Adipose tissue (tissue), 3 donors: ENCODE measurements around the gene CGB1. TPM values are rescaled to one million over a fixed set of nuclear protein-coding genes. Genes with fewer than 3 reads are reported as not detected.

Experiments
- H3K27ac ChIP-seq: one replicate; pipeline ENCODE4 v1.5.1; 2013; ENCODE audit warnings: low read depth, low read length
- WGBS, 3 donors: extraction: QIAGEN DNeasy Blood & Tissue Kit; methylation state at CpG; one replicate each; pipeline ENCODE4 v1.1.7; 2013; 5-methylcytosine and 5-hydroxymethylcytosine counted together
- polyA plus RNA-seq, 3 donors: library from polyadenylated mRNA; stranded (reverse); fragments of 200-250 nt; gene quantifications; one replicate each; pipeline ENCODE4 v1.2.3, GENCODE V29; 2013
- donor health status: healthy with polysubstance abuse.
- donor health status: Bipolar disorder and iron deficiency.
- donor health status: healthy.

CGB1 gene
- polyA plus RNA-seq, 3 donors = not detected

- 86 to 94% (median 89%) methylated on average over 17 of the region's 17 CpGs for WGBS, 3 donors
Measured at GRCh38 chr19:49011194-49011593, 25.5 kb downstream of the CGB1 start.

DNA sequence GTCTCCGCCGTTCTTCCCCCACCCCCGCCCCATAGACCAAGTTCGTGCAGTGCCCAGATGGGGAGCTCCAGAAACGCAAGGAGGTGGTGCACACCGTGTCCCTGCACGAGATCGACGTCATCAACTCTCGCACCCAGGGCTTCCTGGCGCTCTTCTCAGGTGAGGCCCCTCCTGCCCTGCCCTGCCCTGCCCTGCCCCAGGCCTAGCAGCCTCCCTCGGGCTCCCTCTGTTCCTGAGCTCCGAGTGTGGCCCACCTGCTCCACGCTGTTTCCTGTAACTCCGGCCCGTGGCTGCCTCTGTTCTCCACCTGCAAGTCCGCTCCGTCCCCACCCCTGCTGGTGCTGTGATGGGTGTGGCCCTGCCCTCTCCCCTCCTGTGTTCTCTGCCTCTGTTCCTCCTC lies 26.2 kb downstream of the CGB1 start:
- 91 to 96% (median 91%) methylated on average over 15 to 18 of the region's 18 CpGs for WGBS, 3 donors
- no peak overlapping the region for H3K27ac ChIP-seq

More at GRCh38 chr19:49011194-49011593, 25.5 kb downstream of the CGB1 start:
- H3K27ac ChIP-seq = no peak overlapping the region

- H3K27ac ChIP-seq = no peak overlapping the region
- 93 to 97% (median 97%) methylated on average over 18 of the region's 18 CpGs for WGBS, 3 donors
Measured at GRCh38 chr19:49009828-49010227, 26.9 kb downstream of the CGB1 start.

GRCh38 chr19:49006905-49007304 lies 29.8 kb downstream of the CGB1 start:
- 94 to 97% (median 97%) methylated on average over 22 of the region's 22 CpGs for WGBS, 3 donors
- H3K27ac ChIP-seq = no peak overlapping the region

DNA sequence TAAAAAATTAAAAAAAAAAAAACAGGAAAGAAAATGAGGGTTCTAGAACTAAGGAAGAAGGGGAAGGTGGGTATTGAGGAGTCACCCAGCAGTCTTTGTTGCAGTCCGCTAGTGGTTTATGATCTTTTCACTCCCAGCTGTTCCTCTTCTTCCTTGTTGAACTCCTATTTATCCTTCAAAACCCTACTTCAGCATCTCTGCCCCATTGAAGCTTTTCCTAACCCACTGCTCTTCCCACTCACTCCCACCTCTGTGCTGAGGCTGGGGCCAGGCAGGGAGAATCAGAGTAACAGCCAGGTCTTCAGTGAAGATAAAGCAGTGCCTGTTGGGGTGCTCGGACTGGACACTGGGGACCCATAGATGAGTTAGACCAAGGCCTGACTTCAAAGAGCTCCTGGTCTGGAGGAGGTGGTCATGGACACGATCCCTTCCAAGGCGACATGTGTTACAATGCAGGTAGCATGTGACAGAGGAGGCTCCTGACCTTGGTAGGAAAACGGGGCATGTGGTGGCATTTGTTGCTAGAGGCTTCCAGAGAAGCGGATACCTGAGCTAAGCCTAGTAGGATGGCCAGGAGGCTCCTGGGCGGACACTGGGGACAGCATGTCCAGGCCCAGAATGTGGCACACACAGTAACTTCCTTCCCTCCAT lies 31.6 kb downstream of the CGB1 start:
- 89 to 96% (median 94%) methylated on average over 7 of the region's 7 CpGs for WGBS, 3 donors
- H3K27ac ChIP-seq = no peak overlapping the region

- H3K27ac ChIP-seq = no peak overlapping the region
- 98 to 99% (median 98%) methylated on average over 15 of the region's 15 CpGs for WGBS, 3 donors
Measured at GRCh38 chr19:49004133-49004532, 32.6 kb downstream of the CGB1 start.

DNA sequence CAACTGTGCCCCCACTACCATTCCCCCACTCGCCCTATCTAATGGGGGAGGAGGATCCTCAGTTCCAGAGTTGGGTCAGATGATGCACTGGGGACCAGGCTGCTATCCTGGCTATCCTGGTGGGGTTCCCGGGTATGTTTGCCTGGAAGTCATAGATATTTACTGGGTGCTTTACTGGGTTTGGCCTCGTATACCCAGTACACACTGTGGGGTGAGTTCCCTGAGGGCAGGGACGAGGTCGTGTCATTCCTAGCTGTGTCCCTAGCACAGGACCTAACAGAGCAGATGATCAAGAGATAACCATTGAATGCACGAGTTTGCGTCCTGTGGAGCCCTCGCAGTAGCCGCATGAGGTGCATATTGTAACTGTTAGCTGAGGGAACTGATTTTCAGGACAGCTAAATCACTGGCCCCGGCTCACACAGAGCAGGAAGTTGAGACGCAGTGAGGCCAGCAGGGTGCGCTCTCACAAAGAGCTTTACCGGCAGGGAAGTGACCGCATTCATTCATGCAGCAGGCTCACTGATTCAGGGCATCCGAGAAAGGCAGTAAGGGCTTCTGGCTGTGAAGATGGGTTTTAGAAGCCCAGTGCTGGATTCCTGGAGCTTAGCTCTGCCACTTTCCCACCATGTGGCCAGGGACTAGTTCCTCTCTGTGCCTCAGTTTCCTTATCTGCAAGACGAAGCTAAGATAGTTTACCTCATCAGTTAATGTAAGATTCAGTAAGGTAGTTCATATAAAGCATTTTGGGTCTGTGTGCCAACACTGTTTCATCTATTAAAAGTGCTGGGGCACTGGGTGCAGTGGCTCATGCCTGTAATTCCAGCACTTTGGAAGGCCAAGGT lies 37.0 kb downstream of the CGB1 start:
- H3K27ac ChIP-seq = no peak overlapping the region
- WGBS, 3 donors = 54 to 62% (median 55%) methylated on average over 16 of the region's 16 CpGs

DNA sequence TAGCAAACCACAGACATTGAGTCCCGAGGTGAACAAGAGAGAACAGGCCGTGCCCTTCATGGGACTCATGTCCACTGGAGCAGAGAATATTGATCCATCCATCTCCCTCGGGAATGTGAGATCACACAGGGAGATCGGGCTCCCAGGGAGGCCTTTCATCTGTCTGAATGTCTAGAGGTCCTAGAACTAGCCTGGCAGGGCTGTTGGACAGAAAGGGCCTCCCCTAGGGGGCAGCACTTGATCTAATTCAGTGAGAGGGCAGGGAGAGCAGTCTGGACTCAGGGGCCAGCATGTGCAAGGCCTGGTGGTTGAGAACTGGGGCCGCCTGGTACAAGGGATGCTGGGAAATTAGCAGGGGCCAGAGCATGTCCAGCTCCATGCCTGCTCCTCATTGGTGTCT lies 38.7 kb downstream of the CGB1 start:
- WGBS, 3 donors = 57 to 84% (median 81%) methylated on average over 5 of the region's 5 CpGs
- no peak overlapping the region for H3K27ac ChIP-seq

DNA sequence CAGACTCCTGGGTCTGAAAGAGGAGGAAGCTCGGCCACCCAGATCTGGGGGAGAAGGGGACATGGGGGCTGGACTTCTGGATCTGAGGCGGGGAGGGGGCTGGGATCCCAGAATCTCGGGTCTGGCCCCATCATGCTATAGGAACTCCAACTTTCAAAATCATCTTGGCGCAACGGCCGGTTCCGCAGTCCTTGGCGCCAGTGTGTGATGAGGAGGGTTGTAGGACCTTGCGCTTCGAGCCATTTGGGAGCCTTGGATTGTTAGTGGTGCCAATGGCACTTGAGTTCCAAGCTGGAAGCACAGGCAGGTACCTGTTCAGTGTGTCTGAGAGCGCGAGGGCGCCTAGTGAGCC lies 42.7 kb downstream of the CGB1 start:
- 1% methylated on average over 13 of the region's 13 CpGs for WGBS, 3 donors
- no peak overlapping the region for H3K27ac ChIP-seq

DNA sequence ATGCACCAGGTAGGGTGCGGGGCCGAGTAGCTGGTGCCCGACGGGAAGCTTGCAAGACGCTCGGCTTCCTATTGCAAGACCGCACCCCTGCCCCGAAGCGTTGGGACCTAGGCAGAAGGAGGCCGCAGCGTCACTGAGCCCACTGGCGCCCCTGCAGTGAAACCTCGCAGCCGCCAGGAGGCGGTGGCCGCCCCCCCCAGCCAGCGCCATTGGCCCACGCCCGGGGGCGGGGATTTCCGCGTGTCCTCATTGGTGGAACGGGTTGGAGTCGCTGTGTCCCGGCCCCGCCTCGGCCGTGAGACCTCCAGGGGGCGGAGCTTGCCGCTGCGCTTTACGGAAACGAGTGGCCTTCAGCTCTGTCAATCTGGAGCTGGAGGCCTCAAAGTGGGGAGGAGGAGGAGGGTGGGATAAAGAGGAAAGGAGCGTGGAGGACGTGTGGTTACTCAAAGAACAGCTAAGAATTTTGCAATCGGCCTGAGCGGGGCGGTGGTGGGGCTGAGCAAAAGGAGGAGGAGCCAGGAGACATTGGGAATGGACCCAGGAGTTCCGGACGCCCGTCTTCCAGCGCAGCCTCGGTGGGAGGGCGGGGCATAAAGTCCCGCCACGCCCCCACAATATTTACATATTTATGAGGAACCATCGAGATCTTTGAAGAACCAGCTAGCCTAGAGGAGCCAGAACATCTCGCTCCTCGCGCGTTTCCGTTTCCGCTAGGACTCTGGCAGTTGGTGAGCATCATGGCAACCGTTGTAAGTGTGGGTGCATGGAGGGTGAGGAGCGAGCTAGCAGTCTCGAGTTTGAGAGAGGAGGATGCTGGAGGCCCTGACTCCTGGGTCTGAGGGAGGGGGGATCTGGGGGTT lies 43.3 kb downstream of the CGB1 start, which contains the start of the genes GYS1 and RUVBL2:
Gene GYS1, minus strand, starts transcription at position 135 of the 860 bp plus-strand sequence. CDS start 197 bp downstream, outside the sequence.
Gene RUVBL2, plus strand, starts transcription at position 713 of the 860 bp plus-strand sequence. Its CDS starts 25 bp downstream, at position 738.
- H3K27ac ChIP-seq = peak within 1 kb of the TSS; percentile 59
- 0 to 1% (median 0%) methylated on average over 56 of the region's 56 CpGs for WGBS, 3 donors

GRCh38 chr19:48992581-48993174 lies 44.0 kb downstream of the CGB1 start:
- H3K27ac ChIP-seq = peak overlapping the region; percentile 59
- 0 to 1% (median 1%) methylated on average over 20 of the region's 20 CpGs for WGBS, 3 donors

DNA sequence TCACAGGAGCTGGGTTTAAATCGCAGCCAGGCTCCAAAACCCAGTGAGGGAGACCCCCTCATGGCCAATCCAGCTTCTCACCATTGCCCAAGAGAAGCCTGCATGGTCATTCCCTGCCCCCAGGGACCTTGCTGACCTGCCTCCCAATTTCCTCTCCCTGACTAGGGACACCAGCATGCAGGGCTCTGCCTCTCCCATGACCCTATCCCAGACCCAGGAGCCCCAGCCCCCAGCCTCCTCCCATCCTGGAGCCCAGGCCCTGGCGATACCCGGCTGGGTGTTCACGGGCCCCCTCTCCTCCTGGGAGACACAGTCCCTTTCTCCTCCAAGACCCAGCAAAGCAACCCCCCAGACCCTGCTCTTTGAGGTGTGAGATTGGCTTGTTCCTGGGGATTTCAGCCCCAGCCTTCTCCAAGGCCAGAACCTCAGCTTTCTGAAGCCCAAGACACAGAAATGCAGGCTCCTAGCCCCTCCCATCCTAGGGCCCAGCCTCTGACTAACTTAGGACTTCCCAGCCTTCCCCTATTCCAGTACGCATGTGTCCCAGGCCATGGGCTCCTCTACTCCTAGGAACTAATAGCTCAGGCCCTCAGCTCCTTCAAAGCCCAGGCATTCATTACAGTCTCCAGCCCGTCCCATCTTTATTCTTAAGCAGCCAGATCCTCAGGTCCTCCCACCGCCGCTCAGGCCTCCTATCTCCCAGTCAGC lies 44.7 kb downstream of the CGB1 start:
- WGBS, 3 donors = 14 to 30% (median 14%) methylated on average over 8 of the region's 8 CpGs
- peak overlapping the region; percentile 59 for H3K27ac ChIP-seq

DNA sequence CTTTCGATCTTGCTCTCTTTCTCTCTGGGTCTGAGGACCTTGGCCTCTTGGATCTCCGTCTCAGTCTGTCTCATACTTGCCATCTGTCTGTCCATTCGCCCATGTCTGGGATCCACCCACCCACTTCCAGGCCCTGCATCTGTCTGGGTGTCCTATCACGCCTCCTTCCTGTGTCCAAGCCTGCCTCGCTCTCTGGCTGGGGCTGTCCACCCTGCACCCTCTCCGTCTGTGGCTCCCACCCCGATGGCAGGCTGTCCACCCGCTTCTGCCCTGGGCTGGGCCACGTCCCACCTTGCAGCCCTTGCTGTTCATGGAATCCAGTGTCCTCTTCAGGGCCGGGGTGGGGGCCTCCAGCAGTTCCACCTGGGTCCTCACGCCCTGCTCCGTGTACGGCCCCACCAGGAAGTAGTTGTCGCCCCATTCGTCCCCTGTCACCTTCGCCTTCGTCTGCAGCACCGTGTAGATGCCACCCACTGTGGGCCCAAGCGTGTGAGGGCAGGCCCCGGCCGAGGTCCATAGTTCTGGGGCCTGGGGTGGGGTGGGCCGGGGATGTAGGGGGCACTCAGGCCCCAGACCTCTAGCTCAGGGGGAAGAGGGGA lies 45.6 kb downstream of the CGB1 start:
- no peak overlapping the region for H3K27ac ChIP-seq
- WGBS, 3 donors = 88 to 93% (median 90%) methylated on average over 20 to 22 of the region's 22 CpGs

GRCh38 chr19:48990400-48990799 lies 46.3 kb downstream of the CGB1 start:
- 60 to 70% (median 66%) methylated on average over 4 of the region's 4 CpGs for WGBS, 3 donors

GRCh38 chr19:48989701-48990291 lies 46.9 kb downstream of the CGB1 start:
- 68 to 83% (median 73%) methylated on average over 17 of the region's 17 CpGs for WGBS, 3 donors
- H3K27ac ChIP-seq = no peak overlapping the region

More at GRCh38 chr19:48990400-48990799, 46.3 kb downstream of the CGB1 start:
- no peak overlapping the region for H3K27ac ChIP-seq

- WGBS, 3 donors = 87 to 91% (median 90%) methylated on average over 9 of the region's 9 CpGs
- H3K27ac ChIP-seq = no peak overlapping the region
Measured at GRCh38 chr19:48988860-48989259, 47.8 kb downstream of the CGB1 start.

GRCh38 chr19:48988286-48988685 lies 48.4 kb downstream of the CGB1 start:
- WGBS, 3 donors = 86 to 98% (median 98%) methylated on average over 7 of the region's 7 CpGs
- no peak overlapping the region for H3K27ac ChIP-seq
